NCI-H1694 (cell line): ENCODE results near the gene PKP3.
"Not testable (repeated sequence)": the region's sequence is repeated elsewhere in the genome, so short reads cannot be mapped to it uniquely, and the experiment has no call there.

Experiments used
- DNase-seq: peaks from one replicate; lab custom pipeline; 2025; lab: John Stamatoyannopoulos, UW

Gene PKP3

GRCh38 chr11:429931-430456 is 36.0 kb downstream of the PKP3 start:
- no peak for DNase-seq

- no peak for DNase-seq
Measured at GRCh38 chr11:431921-432320, 37.9 kb downstream of the PKP3 start.

GRCh38 chr11:432501-433100 is 38.6 kb downstream of the PKP3 start:
- no peak for DNase-seq

GRCh38 chr11:433111-433510 is 39.1 kb downstream of the PKP3 start:
- no peak for DNase-seq

- DNase-seq, result no peak
Measured at GRCh38 chr11:433641-434040, 39.6 kb downstream of the PKP3 start.

GRCh38 chr11:434496-434895 is 40.5 kb downstream of the PKP3 start:
- DNase-seq, result no peak

GRCh38 chr11:434999-435740 is 41.2 kb downstream of the PKP3 start:
- DNase-seq, result not testable (repeated sequence)

- no peak for DNase-seq
Measured at GRCh38 chr11:437228-437870, 43.3 kb downstream of the PKP3 start.

- DNase-seq, result no peak
Measured at GRCh38 chr11:438101-438844, 44.3 kb downstream of the PKP3 start.

- DNase-seq, result no peak
Measured at GRCh38 chr11:439315-440064, 45.5 kb downstream of the PKP3 start.

- DNase-seq, result no peak
Measured at GRCh38 chr11:440065-441042, 46.3 kb downstream of the PKP3 start.

- no peak for DNase-seq
Measured at GRCh38 chr11:441043-441417, 47.0 kb downstream of the PKP3 start.

- no peak for DNase-seq
Measured at GRCh38 chr11:441418-442274, 47.6 kb downstream of the PKP3 start, which contains the start of gene ANO9. Gene ANO9, minus strand, starts transcription at chr11:442011. Its CDS starts 85 bp downstream, at chr11:441926.

GRCh38 chr11:442611-443081 is 48.6 kb downstream of the PKP3 start:
- no peak for DNase-seq

GRCh38 chr11:443542-444199 is 49.7 kb downstream of the PKP3 start:
- DNase-seq, result no peak

- no peak for DNase-seq
Measured at GRCh38 chr11:444396-445144, 50.6 kb downstream of the PKP3 start.

GRCh38 chr11:445765-446588 is 52.0 kb downstream of the PKP3 start:
- no peak for DNase-seq
